Measurements from ENCODE around the gene DNAJC5. TPM values are rescaled to one million over a fixed set of nuclear protein-coding genes. Genes with fewer than 3 reads are reported as not detected.
"Not testable (repeated sequence)": the region's sequence is repeated elsewhere in the genome, so short reads cannot be mapped to it uniquely, and the experiment has no call there.

Gene DNAJC5
- total RNA-seq, 6 donors from 2014 or later: 44.6 to 66.0 (median 60.7) TPM

DNA sequence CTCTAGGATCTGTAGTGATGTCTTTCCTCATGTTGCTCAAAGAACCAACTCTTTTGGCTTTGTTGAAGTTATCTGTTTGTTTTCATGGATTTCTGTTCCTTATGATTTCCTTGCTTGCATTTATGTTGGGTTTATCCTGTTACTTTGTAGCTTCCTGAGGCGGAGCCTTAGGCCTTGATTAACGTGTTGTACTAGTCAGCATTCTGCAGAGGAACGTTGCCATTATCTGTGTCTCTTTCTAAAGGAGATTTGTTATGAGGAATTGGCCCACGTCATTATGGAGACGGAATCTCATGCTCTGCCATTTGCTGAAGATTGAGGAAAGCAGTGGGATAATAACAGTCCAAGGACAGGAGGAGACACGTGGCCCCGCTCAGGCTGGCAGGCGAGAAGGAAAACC lies 31.4 kb downstream of the DNAJC5 start:
- Histone ChIP-seq H3K4me1 (peaks cover 0 to 8% (median 4%) of the 10 kb centered on the region in 4 donors), H3K36me3 (peaks cover 30 to 47% (median 42%) of the 10 kb centered on the region in 4 donors), H3K27me3 (no peaks in the 10 kb centered on the region), H3K9me3 (no peaks in the 10 kb centered on the region), H3K4me3 (no peak overlapping the region), H3K27ac (peak overlapping the region in 1 of 4 donors; percentile 10)
- ATAC-seq (ENCODE audit: low FRiP score in 2 of 2) (no peak), DNase-seq (no peak)
- TF ChIP-seq, protein P1, sequence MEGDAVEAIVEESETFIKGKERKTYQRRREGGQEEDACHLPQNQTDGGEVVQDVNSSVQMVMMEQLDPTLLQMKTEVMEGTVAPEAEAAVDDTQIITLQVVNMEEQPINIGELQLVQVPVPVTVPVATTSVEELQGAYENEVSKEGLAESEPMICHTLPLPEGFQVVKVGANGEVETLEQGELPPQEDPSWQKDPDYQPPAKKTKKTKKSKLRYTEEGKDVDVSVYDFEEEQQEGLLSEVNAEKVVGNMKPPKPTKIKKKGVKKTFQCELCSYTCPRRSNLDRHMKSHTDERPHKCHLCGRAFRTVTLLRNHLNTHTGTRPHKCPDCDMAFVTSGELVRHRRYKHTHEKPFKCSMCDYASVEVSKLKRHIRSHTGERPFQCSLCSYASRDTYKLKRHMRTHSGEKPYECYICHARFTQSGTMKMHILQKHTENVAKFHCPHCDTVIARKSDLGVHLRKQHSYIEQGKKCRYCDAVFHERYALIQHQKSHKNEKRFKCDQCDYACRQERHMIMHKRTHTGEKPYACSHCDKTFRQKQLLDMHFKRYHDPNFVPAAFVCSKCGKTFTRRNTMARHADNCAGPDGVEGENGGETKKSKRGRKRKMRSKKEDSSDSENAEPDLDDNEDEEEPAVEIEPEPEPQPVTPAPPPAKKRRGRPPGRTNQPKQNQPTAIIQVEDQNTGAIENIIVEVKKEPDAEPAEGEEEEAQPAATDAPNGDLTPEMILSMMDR (IDR thresholded peaks at IDR 0.05): no peak
- no peak for TF ChIP-seq POLR2A (IDR thresholded peaks at IDR 0.05)
- TF ChIP-seq POLR2AphosphoS5 (IDR thresholded peaks at IDR 0.05): no peak
- WGBS, 2 donors: 63 to 71% methylated on average over 8 of the region's 8 CpGs

- H3K27ac ChIP-seq: no peak overlapping the region
- TF ChIP-seq, protein P1 (IDR thresholded peaks at IDR 0.05): no peak
- no peak for TF ChIP-seq POLR2AphosphoS5 (IDR thresholded peaks at IDR 0.05)
- no peak for TF ChIP-seq EP300 (IDR thresholded peaks at IDR 0.05)
- no peak for TF ChIP-seq POLR2A (IDR thresholded peaks at IDR 0.05)
- no peak for ATAC-seq (ENCODE audit: low FRiP score in 2 of 2)
- H3K36me3 ChIP-seq: peaks cover 37 to 74% (median 63%) of the 10 kb centered on the region in 4 donors
- no peaks in the 10 kb centered on the region for H3K9me3 ChIP-seq
- peak in 1 of 2 donors; percentile 71 for DNase-seq
- H3K4me1 ChIP-seq: peaks cover 0 to 8% (median 4%) of the 10 kb centered on the region in 4 donors
- 94 to 98% methylated on average over 24 to 26 of the region's 26 CpGs for WGBS, 2 donors
- H3K27me3 ChIP-seq: no peaks in the 10 kb centered on the region
- H3K4me3 ChIP-seq: no peak overlapping the region
These were observed 34.1 kb downstream of the DNAJC5 start for GRCh38 chr20:63929071-63929470.

DNA sequence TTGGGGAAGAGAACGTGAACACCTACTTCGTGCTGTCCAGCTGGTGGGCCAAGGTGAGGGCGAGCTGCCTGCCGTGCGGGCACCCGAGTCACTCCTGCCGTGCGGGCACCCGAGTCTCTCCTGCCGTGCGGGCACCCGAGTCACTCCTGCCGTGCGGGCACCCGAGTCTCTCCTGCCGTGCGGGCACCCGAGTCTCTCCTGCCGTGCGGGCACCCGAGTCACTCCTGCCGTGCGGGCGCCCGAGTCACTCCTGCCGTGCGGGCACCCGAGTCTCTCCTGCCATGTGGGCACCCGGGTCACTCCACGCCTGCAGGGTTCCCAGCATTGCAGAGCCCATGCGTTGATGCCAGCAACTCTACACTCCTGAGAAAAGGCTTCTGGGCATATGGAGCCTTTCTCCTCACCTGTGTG lies 34.6 kb downstream of the DNAJC5 start:
- H3K27me3 ChIP-seq; ATAC-seq (ENCODE audit: low FRiP score in 2 of 2); H3K4me1 ChIP-seq; H3K9me3 ChIP-seq; H3K4me3 ChIP-seq; H3K27ac ChIP-seq: not testable (repeated sequence)
- peaks cover 37 to 79% (median 66%) of the 10 kb centered on the region in 4 donors for H3K36me3 ChIP-seq
- WGBS, 2 donors: 96 to 99% methylated on average over 21 to 29 of the region's 31 CpGs
- DNase-seq: peak in 1 of 2 donors; percentile 66

GRCh38 chr20:63930971-63931553 lies 36.1 kb downstream of the DNAJC5 start:
- DNase-seq (peak in 1 of 2 donors; percentile 81), ATAC-seq (ENCODE audit: low FRiP score in 2 of 2) (peak in 1 of 2 donors; percentile 17)
- Histone ChIP-seq H3K27ac (no peak overlapping the region), H3K27me3 (no peaks in the 10 kb centered on the region), H3K4me1 (peaks cover 0 to 6% (median 3%) of the 10 kb centered on the region in 4 donors), H3K9me3 (no peaks in the 10 kb centered on the region), H3K36me3 (peaks cover 37 to 94% (median 80%) of the 10 kb centered on the region in 4 donors), H3K4me3 (no peak overlapping the region)
- TF ChIP-seq POLR2AphosphoS5 (IDR thresholded peaks at IDR 0.05) (no peak), EP300 (IDR thresholded peaks at IDR 0.05) (no peak), POLR2A (IDR thresholded peaks at IDR 0.05) (no peak)
- TF ChIP-seq, protein P1 (IDR thresholded peaks at IDR 0.05): no peak
- 92 to 94% methylated on average over 34 to 36 of the region's 37 CpGs for WGBS, 2 donors

- WGBS, 2 donors: 94 to 98% methylated on average over 11 to 19 of the region's 19 CpGs
These were observed 36.8 kb downstream of the DNAJC5 start for GRCh38 chr20:63931735-63932134.

More at GRCh38 chr20:63931735-63932134, 36.8 kb downstream of the DNAJC5 start:
- peaks cover 37 to 93% (median 77%) of the 10 kb centered on the region in 4 donors for H3K36me3 ChIP-seq
- TF ChIP-seq EP300 (IDR thresholded peaks at IDR 0.05) (no peak), POLR2A (IDR thresholded peaks at IDR 0.05) (no peak), POLR2AphosphoS5 (IDR thresholded peaks at IDR 0.05) (no peak)
- TF ChIP-seq, protein P1 (IDR thresholded peaks at IDR 0.05): no peak
- no peak overlapping the region for H3K27ac ChIP-seq
- DNase-seq: no peak
- ATAC-seq (ENCODE audit: low FRiP score in 2 of 2): no peak
- H3K27me3 ChIP-seq: no peaks in the 10 kb centered on the region
- no peak overlapping the region for H3K4me3 ChIP-seq
- no peaks in the 10 kb centered on the region for H3K4me1 ChIP-seq
- H3K9me3 ChIP-seq: no peaks in the 10 kb centered on the region

All from upper lobe of left lung (tissue), 6 donors.